DOHH2 (cell line): ENCODE data around the gene DGKZ.

Experiments used
- H3F3A ChIP-seq: fragments of 200-600 bp; sonication (generic), shearing (Covaris generic); 2 replicates; pipeline ENCODE4 v1.6.0; 2016; ENCODE audit warnings: antibody characterized with exemption, mild to moderate bottlenecking; ENCODE audit not compliant: control insufficient read depth, insufficient read depth
- H3K27ac ChIP-seq: fragments of 200-600 bp; sonication (generic); 2 replicates; pipeline ENCODE4 v1.5.1; 2014; ENCODE audit warnings: low read depth, mild to moderate bottlenecking, low read length, moderate library complexity
- H3K27me3 ChIP-seq: fragments of 200-600 bp; sonication (generic); 2 replicates; pipeline ENCODE4 v1.6.1; 2014; ENCODE audit warnings: mild to moderate bottlenecking, low read length, mixed read lengths; ENCODE audit not compliant: control insufficient read depth
- H3K36me3 ChIP-seq: fragments of 200-600 bp; sonication (generic); 2 replicates; pipeline ENCODE4 v1.6.1; 2014; ENCODE audit warnings: mild to moderate bottlenecking, low read length, moderate library complexity, mixed read lengths; ENCODE audit not compliant: control insufficient read depth
- H3K4me1 ChIP-seq: fragments of 200-600 bp; sonication (generic); 2 replicates; pipeline ENCODE4 v1.6.1; 2014; ENCODE audit warnings: mild to moderate bottlenecking, low read length, mixed read lengths; ENCODE audit not compliant: control insufficient read depth
- H3K4me2 ChIP-seq: fragments of 200-600 bp; sonication (generic); 2 replicates; pipeline ENCODE4 v1.6.0; 2014; ENCODE audit warnings: mild to moderate bottlenecking, low read length, moderate library complexity
- H3K4me3 ChIP-seq: fragments of 200-600 bp; sonication (generic); 2 replicates; pipeline ENCODE4 v1.5.1; 2014; ENCODE audit warnings: mild to moderate bottlenecking, low read length, mixed read lengths
- H3K79me2 ChIP-seq: fragments of 200-600 bp; sonication (generic); 2 replicates; pipeline ENCODE4 v1.6.1; 2014; ENCODE audit warnings: mild to moderate bottlenecking, low read length, mixed read lengths; ENCODE audit not compliant: control insufficient read depth
- H3K9me2 ChIP-seq: fragments of 200-600 bp; sonication (generic); replicated peaks from 2 replicates; pipeline ENCODE4 v1.6.1; 2014; ENCODE audit warnings: mild to moderate bottlenecking, low read length, mixed read lengths; ENCODE audit not compliant: control insufficient read depth
- H3K9me3 ChIP-seq: fragments of 200-600 bp; sonication (generic); 2 replicates; pipeline ENCODE4 v1.6.1; 2014; ENCODE audit warnings: antibody characterized with exemption, low read length, mixed read lengths; ENCODE audit not compliant: control insufficient read depth, insufficient read depth
- H4K20me1 ChIP-seq: fragments of 200-600 bp; sonication (generic); 2 replicates; pipeline ENCODE4 v1.6.0; 2014; ENCODE audit warnings: low read depth, mild to moderate bottlenecking, antibody characterized with exemption, low read length, moderate library complexity; ENCODE audit not compliant: control insufficient read depth, insufficient read depth
- CTCF ChIP-seq: fragments of 200-600 bp; sonication (generic); IDR thresholded peaks from one replicate; pipeline ENCODE4 v1.5.1; 2014; ENCODE audit warnings: antibody characterized with exemption, mild to moderate bottlenecking, low read depth, low read length; ENCODE audit not compliant: poor library complexity, severe bottlenecking
- EZH2phosphoT487 ChIP-seq: fragments of 200-600 bp; sonication (generic); IDR thresholded peaks from 2 replicates; pipeline ENCODE4 v1.6.1; 2017; ENCODE audit warnings: borderline replicate concordance, mild to moderate bottlenecking, antibody characterized with exemption, low read length, moderate library complexity, mixed read lengths

The DGKZ gene

GRCh38 chr11:46350695-46351094, 3.4 kb downstream of the DGKZ start:
- Histone ChIP-seq H3K4me3 (no peak overlapping the region), H3K36me3 (no peaks in the 10 kb centered on the region; the same call in 1 of the 2 replicates), H3K9me3 (no peaks in the 10 kb centered on the region), H3K4me1 (peaks cover 38% of the 10 kb centered on the region), H4K20me1 (peaks cover 14% of the 10 kb centered on the region), H3F3A (no peaks in the 10 kb centered on the region), H3K4me2 (no peak overlapping the region), H3K27ac (no peak overlapping the region), H3K79me2 (peaks cover 70% of the 10 kb centered on the region), H3K9me2 (no peaks in the 10 kb centered on the region), H3K27me3 (peaks cover 13% of the 10 kb centered on the region)
- no peak for TF ChIP-seq CTCF
- TF ChIP-seq EZH2phosphoT487, result no peak

- no peaks in the 10 kb centered on the region for H3K9me3 ChIP-seq
- H3K4me1 ChIP-seq, result peaks cover 33% of the 10 kb centered on the region
- no peak for TF ChIP-seq EZH2phosphoT487
- no peak for TF ChIP-seq CTCF
- H3F3A ChIP-seq, result no peaks in the 10 kb centered on the region
- no peak overlapping the region for H3K4me3 ChIP-seq
- H3K9me2 ChIP-seq, result no peaks in the 10 kb centered on the region
- peaks cover 14% of the 10 kb centered on the region for H4K20me1 ChIP-seq
- no peaks in the 10 kb centered on the region; the same call in 1 of the 2 replicates for H3K36me3 ChIP-seq
- peaks cover 8% of the 10 kb centered on the region for H3K27me3 ChIP-seq
- peaks cover 72% of the 10 kb centered on the region for H3K79me2 ChIP-seq
- H3K4me2 ChIP-seq, result no peak overlapping the region
- no peak overlapping the region for H3K27ac ChIP-seq
Measured at GRCh38 chr11:46351148-46351547, 3.9 kb downstream of the DGKZ start.

- Histone ChIP-seq H3K27me3 (peaks cover 3% of the 10 kb centered on the region), H3K36me3 (no peaks in the 10 kb centered on the region; the same call in 1 of the 2 replicates), H3K79me2 (peaks cover 76% of the 10 kb centered on the region), H3K9me2 (no peaks in the 10 kb centered on the region), H3K4me2 (no peak overlapping the region), H3K9me3 (no peaks in the 10 kb centered on the region), H3F3A (no peaks in the 10 kb centered on the region), H3K4me3 (no peak overlapping the region), H3K27ac (no peak overlapping the region), H4K20me1 (peaks cover 12% of the 10 kb centered on the region), H3K4me1 (peaks cover 28% of the 10 kb centered on the region)
- TF ChIP-seq CTCF (no peak), EZH2phosphoT487 (no peak)
Measured at GRCh38 chr11:46351606-46352005, 4.3 kb downstream of the DGKZ start.
